ENCODE measurements around the gene PPM1D.

PPM1D gene

GRCh38 chr17:60676758-60677307, 76.8 kb downstream of the PPM1D start:
- DNase-seq = no peak

GRCh38 chr17:60677308-60678117, 77.5 kb downstream of the PPM1D start, which contains the start of gene BCAS3:
Gene BCAS3 (plus strand): TSS chr17:60677851.
- DNase-seq = peak; percentile 97

- peak in 1 of 2 donors; percentile 4 for DNase-seq
Measured at GRCh38 chr17:60678118-60678444, 78.1 kb downstream of the PPM1D start.

DNA sequence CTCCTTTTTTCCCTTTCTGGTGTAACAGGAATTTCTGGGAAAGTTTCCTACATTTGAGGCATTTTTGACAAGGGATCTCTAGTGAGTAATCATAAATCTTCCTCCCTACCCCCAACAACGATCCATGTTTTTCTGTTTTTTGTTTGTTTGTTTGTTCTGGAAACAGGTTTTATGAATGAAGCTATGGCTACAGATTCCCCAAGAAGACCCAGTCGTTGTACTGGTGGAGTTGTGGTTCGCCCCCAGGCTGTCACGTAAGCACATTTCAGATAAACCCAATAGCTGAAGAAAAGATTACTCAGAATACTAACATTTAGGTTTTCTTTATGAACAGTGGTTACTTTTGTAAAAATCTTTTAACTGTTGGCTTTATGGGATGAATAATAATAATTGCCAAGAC, 79.3 kb downstream of the PPM1D start:
- DNase-seq = no peak

- DNase-seq = no peak
Measured at GRCh38 chr17:60680754-60681153, 80.8 kb downstream of the PPM1D start.

- DNase-seq = no peak
Measured at GRCh38 chr17:60685437-60685836, 85.4 kb downstream of the PPM1D start.

GRCh38 chr17:60695960-60696359, 96.0 kb downstream of the PPM1D start:
- DNase-seq = no peak

GRCh38 chr17:60699090-60699489, 99.1 kb downstream of the PPM1D start:
- DNase-seq = no peak

- no peak for DNase-seq
Measured at GRCh38 chr17:60704170-60704569, 104.2 kb downstream of the PPM1D start.

DNA sequence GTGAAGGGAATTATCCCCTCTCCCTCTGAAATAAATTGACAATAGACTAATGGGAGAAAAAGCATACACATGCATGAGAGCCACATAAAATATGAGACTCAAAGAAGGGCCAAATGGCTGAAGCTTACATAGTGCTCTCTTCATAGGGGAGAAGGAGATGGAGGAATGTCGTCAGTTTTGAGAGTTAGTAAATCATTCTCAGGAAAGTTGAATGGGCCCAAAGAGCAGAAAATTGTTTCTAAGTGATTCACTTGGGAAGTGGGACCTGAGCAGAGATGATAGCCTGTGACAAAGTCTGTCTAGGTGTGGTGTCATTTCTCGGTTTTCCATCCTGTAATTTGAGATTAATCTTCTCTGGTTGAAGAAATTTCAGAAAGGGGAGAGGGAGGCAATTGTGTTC, 112.7 kb downstream of the PPM1D start:
- no peak for DNase-seq

- no peak for DNase-seq
Measured at GRCh38 chr17:60713608-60714007, 113.6 kb downstream of the PPM1D start.
